CD4-positive, alpha-beta T cell treated with Interleukin-6 for 4 hours (primary cell): ENCODE data around the gene GAGE12J.
"Not testable (repeated sequence)": the region's sequence is repeated elsewhere in the genome, so short reads cannot be mapped to it uniquely, and the experiment has no call there.

Experiments used
- DNase-seq: peaks from one replicate; pipeline ENCODE4 v3.0.0-alpha.2; 2020; ENCODE audit warnings: mixed read lengths

Gene GAGE12J

GRCh38 chrX:49312176-49312575, 9.7 kb upstream of the GAGE12J start:
- DNase-seq: no peak

- DNase-seq: no peak
Observed at GRCh38 chrX:49316085-49316484, 5.8 kb upstream of the GAGE12J start.

GRCh38 chrX:49322266-49322665, 429 bp downstream of the GAGE12J start:
- not testable (repeated sequence) for DNase-seq

- DNase-seq: not testable (repeated sequence)
Observed at GRCh38 chrX:49323735-49324134, 1.9 kb downstream of the GAGE12J start.

GRCh38 chrX:49330421-49330820, 8.6 kb downstream of the GAGE12J start:
- DNase-seq: not testable (repeated sequence)

GRCh38 chrX:49331282-49331681, 9.4 kb downstream of the GAGE12J start, which contains the start of gene GAGE13:
Gene GAGE13 (plus strand): TSS chrX:49331582. CDS start chrX:49332738, 1,156 bp downstream.
- not testable (repeated sequence) for DNase-seq

GRCh38 chrX:49331841-49332240, 10.0 kb downstream of the GAGE12J start:
- DNase-seq: not testable (repeated sequence)

- not testable (repeated sequence) for DNase-seq
Observed at GRCh38 chrX:49341449-49341848, 19.6 kb downstream of the GAGE12J start.

- DNase-seq: not testable (repeated sequence)
Observed at GRCh38 chrX:49344496-49345175, 22.8 kb downstream of the GAGE12J start.

GRCh38 chrX:49345402-49345801, 23.6 kb downstream of the GAGE12J start:
- DNase-seq: not testable (repeated sequence)

GRCh38 chrX:49346150-49346549, 24.3 kb downstream of the GAGE12J start:
- peak; percentile 16 for DNase-seq
